Measurements from ENCODE around the gene PLCL2. TPM values are rescaled to one million over a fixed set of nuclear protein-coding genes. Genes with fewer than 3 reads are reported as not detected.

PLCL2 gene
- total RNA-seq, 1 donor from 2014 or later: 5.6 TPM

DNA sequence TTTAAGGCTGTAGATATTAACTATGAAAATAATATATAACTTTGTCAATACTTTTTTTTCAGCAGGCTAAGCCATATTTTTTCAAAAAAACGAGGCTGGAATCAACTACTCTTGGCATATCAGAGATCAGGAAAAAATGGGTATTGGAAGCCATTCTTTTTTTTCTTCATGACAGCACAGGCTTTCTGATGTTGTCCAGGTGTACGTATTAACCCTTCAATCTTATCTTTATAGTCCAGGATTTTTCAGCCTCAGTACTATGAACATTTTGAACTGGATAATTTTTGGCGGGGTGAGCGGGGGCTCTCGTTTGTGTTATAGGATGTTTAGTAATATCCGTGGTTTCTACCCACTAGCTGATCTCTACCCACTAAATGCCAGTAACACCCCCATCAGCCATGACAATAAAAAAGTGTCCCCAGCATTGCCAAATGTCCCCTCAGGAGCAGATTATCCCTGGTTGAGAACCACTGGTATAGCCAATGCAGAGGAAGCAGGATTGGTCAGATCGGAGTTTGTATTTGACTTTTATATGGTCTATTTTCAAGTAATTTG, 52.0 kb downstream of the PLCL2 start:
- no peaks in the 10 kb centered on the region for H3K9me3 ChIP-seq
- no peaks in the 10 kb centered on the region for H3K4me1 ChIP-seq
- H3K27me3 ChIP-seq: no peaks in the 10 kb centered on the region
- no peaks in the 10 kb centered on the region for H3K36me3 ChIP-seq
- intact Hi-C loops (cut with DNase I): no loop called here
- no peak overlapping the region for H3K4me3 ChIP-seq
- TF ChIP-seq, protein P1, sequence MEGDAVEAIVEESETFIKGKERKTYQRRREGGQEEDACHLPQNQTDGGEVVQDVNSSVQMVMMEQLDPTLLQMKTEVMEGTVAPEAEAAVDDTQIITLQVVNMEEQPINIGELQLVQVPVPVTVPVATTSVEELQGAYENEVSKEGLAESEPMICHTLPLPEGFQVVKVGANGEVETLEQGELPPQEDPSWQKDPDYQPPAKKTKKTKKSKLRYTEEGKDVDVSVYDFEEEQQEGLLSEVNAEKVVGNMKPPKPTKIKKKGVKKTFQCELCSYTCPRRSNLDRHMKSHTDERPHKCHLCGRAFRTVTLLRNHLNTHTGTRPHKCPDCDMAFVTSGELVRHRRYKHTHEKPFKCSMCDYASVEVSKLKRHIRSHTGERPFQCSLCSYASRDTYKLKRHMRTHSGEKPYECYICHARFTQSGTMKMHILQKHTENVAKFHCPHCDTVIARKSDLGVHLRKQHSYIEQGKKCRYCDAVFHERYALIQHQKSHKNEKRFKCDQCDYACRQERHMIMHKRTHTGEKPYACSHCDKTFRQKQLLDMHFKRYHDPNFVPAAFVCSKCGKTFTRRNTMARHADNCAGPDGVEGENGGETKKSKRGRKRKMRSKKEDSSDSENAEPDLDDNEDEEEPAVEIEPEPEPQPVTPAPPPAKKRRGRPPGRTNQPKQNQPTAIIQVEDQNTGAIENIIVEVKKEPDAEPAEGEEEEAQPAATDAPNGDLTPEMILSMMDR (IDR thresholded peaks at IDR 0.05): no peak
- TF ChIP-seq POLR2AphosphoS5 (IDR thresholded peaks at IDR 0.05; ENCODE audit: insufficient read depth in 1 of 2, low read depth in 1 of 2) (no peak), POLR2A (IDR thresholded peaks at IDR 0.05) (no peak)
- DNase-seq (ENCODE audit: extremely low spot score in 2 of 2): no peak
- H3K27ac ChIP-seq: no peak overlapping the region

DNA sequence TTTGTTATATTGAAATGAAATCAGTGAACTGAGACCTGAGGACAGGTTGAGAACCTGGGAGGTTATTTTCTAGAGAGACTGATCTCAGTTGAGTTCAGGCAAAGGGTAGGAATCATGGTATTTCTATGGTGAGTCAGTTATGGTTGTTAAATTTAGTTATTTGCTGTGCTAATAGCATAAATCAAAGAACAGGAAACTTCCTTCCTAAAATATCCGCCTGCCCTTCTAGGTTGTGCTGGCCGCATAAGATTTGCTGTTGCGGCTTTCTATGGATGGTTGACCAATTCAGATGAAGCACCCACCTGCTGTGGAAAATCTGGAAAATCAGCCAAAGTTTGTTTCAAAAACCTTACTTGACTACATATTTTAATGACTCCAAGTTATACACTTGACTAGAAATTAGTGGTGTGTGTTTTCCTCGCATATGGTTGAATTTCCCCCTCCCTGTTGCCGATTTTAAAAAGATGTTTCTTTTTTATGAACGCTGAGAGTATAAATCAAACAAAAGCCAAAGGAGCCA, 52.6 kb downstream of the PLCL2 start:
- H3K27ac ChIP-seq: no peak overlapping the region
- no peaks in the 10 kb centered on the region for H3K9me3 ChIP-seq
- intact Hi-C loops (cut with DNase I): no loop called here
- DNase-seq (ENCODE audit: extremely low spot score in 2 of 2): no peak
- TF ChIP-seq, protein P1 (IDR thresholded peaks at IDR 0.05): no peak
- TF ChIP-seq POLR2AphosphoS5 (IDR thresholded peaks at IDR 0.05; ENCODE audit: insufficient read depth in 1 of 2, low read depth in 1 of 2): no peak
- TF ChIP-seq POLR2A (IDR thresholded peaks at IDR 0.05): no peak
- no peak overlapping the region for H3K4me3 ChIP-seq
- H3K4me1 ChIP-seq: no peaks in the 10 kb centered on the region
- H3K36me3 ChIP-seq: no peaks in the 10 kb centered on the region
- no peaks in the 10 kb centered on the region for H3K27me3 ChIP-seq

DNA sequence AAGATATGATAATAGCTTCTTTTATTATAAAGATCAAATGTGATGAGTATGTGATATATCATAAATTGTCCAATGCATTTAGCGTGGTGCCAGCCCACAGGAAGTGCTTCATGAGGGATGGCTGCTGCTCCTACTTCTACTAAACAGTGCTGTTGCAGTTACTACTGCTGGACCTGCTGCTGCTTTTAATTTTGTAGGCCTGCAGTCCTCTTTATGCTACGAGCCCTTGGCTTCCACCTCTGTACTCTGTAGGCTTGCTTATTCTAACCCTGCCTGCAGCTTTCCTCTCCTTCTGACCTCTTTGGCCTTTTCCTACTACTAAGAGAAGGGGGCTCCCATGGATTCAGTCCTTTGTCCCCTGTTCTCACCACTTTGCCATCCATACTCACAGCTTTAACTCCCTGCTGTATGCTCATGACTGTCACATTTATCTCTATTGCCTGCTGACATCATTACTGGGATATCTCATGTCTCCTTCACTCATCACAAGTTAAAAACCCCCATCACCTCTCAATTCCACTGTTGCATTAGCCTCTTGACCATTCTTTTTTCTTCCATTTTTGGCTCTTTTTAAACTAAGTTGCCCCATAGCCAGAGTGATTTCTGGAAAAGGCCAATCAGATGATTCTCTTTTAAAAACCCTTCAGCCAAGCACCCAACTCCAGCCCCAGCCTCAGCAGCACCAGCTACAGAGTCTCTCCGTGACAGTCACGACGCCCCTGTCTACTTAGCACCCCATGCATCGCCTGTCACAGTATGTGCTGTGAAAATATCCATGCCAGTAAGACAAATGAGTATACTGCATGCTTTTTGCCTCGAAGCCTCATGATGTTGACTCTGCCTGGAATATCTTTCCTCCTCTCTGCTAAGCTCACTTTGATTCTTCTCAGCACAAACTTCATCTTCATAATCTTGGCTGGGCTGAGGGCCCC, 56.3 kb downstream of the PLCL2 start:
- H3K27ac ChIP-seq: no peak overlapping the region
- H3K36me3 ChIP-seq: no peaks in the 10 kb centered on the region
- DNase-seq (ENCODE audit: extremely low spot score in 2 of 2): no peak
- H3K9me3 ChIP-seq: no peaks in the 10 kb centered on the region
- H3K27me3 ChIP-seq: no peaks in the 10 kb centered on the region
- no peak for TF ChIP-seq POLR2AphosphoS5 (IDR thresholded peaks at IDR 0.05; ENCODE audit: insufficient read depth in 1 of 2, low read depth in 1 of 2)
- TF ChIP-seq POLR2A (IDR thresholded peaks at IDR 0.05): no peak
- TF ChIP-seq, protein P1 (IDR thresholded peaks at IDR 0.05): no peak
- no peaks in the 10 kb centered on the region for H3K4me1 ChIP-seq
- H3K4me3 ChIP-seq: no peak overlapping the region
- intact Hi-C loops (cut with DNase I): no loop called here

DNA sequence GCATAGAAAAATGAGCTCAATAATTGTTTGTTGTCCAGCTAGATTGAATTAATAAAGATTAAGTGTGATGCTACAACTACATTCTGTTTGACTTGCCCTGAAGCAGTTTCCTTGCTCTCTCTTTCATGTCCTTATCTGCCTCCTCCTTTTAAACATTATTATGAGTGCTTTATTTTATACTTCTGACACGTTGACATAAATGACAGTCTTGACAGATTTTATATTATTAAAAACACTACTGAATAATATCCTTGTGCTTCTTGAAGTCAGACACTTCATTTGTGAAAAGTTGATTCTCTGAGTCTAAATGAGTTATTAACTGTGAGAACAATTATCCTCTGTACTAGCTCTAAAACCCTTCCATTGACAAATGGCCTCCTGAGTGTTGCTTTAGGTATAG, 58.2 kb downstream of the PLCL2 start:
- Histone ChIP-seq H3K4me1 (no peaks in the 10 kb centered on the region), H3K9me3 (no peaks in the 10 kb centered on the region), H3K4me3 (no peak overlapping the region), H3K36me3 (no peaks in the 10 kb centered on the region), H3K27ac (no peak overlapping the region), H3K27me3 (no peaks in the 10 kb centered on the region)
- intact Hi-C loops (cut with DNase I): no loop called here
- TF ChIP-seq POLR2A (IDR thresholded peaks at IDR 0.05) (no peak), POLR2AphosphoS5 (IDR thresholded peaks at IDR 0.05; ENCODE audit: insufficient read depth in 1 of 2, low read depth in 1 of 2) (no peak)
- TF ChIP-seq, protein P1 (IDR thresholded peaks at IDR 0.05): no peak
- no peak for DNase-seq (ENCODE audit: extremely low spot score in 2 of 2)

All from vagina (tissue), 2 donors.